DMS53 treated with DMSO at 0.1 percent for 48 hours (cell line): Measurements from ENCODE around the gene EOLA1.
A peak's percentile ranks its signal among the peaks of the same experiment; 100 is the strongest.
"Not testable (repeated sequence)": the region's sequence is repeated elsewhere in the genome, so short reads cannot be mapped to it uniquely, and the experiment has no call there.

Experiments
- DNase-seq: peaks from one replicate; lab custom pipeline; 2025; ENCODE audit not compliant: unreplicated experiment; lab: John Stamatoyannopoulos, UW

Gene EOLA1

GRCh38 chrX:149540621-149541520 lies at the start of gene EOLA1:
EOLA1 (plus strand) TSS chrX:149541012; CDS start chrX:149545631, 4,619 bp downstream.
- peak; percentile 83 for DNase-seq

- DNase-seq: peak; percentile 6
These were observed 49.0 kb upstream of the EOLA1 start for GRCh38 chrX:149491812-149492211.

- no peak for DNase-seq
These were observed 46.9 kb upstream of the EOLA1 start for GRCh38 chrX:149493567-149494562.

GRCh38 chrX:149494844-149495565 lies 45.8 kb upstream of the EOLA1 start:
- DNase-seq: peak; percentile 47

- peak; percentile 70 for DNase-seq
These were observed 45.2 kb upstream of the EOLA1 start for GRCh38 chrX:149495573-149496071.

GRCh38 chrX:149497054-149497453 lies 43.8 kb upstream of the EOLA1 start:
- DNase-seq: no peak

GRCh38 chrX:149497626-149498025 lies 43.2 kb upstream of the EOLA1 start:
- no peak for DNase-seq

- DNase-seq: no peak
These were observed 42.0 kb upstream of the EOLA1 start for GRCh38 chrX:149498767-149499166.

- DNase-seq: no peak
These were observed 41.0 kb upstream of the EOLA1 start for GRCh38 chrX:149499766-149500165.

GRCh38 chrX:149502923-149503322 lies 37.9 kb upstream of the EOLA1 start:
- DNase-seq: not testable (repeated sequence)

- peak; percentile 10 for DNase-seq
These were observed 37.4 kb upstream of the EOLA1 start for GRCh38 chrX:149503446-149503845.

- no peak for DNase-seq
These were observed 36.4 kb upstream of the EOLA1 start for GRCh38 chrX:149504226-149504914.

GRCh38 chrX:149504915-149505651 lies 35.7 kb upstream of the EOLA1 start, which contains the start of gene IDS:
IDS (minus strand) TSS chrX:149505306; CDS start chrX:149505137, 169 bp downstream.
- peak; percentile 62 for DNase-seq

- no peak for DNase-seq
These were observed 35.1 kb upstream of the EOLA1 start for GRCh38 chrX:149505671-149506070.

- no peak for DNase-seq
These were observed 34.5 kb upstream of the EOLA1 start for GRCh38 chrX:149506349-149506748.

- DNase-seq: no peak
These were observed 32.3 kb upstream of the EOLA1 start for GRCh38 chrX:149508467-149508866.

- DNase-seq: no peak
These were observed 30.4 kb upstream of the EOLA1 start for GRCh38 chrX:149510386-149510785.

- DNase-seq: no peak
These were observed 29.7 kb upstream of the EOLA1 start for GRCh38 chrX:149511081-149511480.

- peak; percentile 24 for DNase-seq
These were observed 28.5 kb upstream of the EOLA1 start for GRCh38 chrX:149512225-149512885.
